Fibroblast of pulmonary artery (primary cell): ENCODE results near the gene FOXRED1.
"Not testable (repeated sequence)": the region's sequence is repeated elsewhere in the genome, so short reads cannot be mapped to it uniquely, and the experiment has no call there.

Experiments used
- DNase-seq: peaks from one replicate; pipeline ENCODE4 v3.0.0-alpha.2; 2010; ENCODE audit warnings: low read depth
- H3K4me3 ChIP-seq: replicated peaks from 2 replicates; pipeline ENCODE4 v1.5.1; 2011; ENCODE audit warnings: low read depth, mild to moderate bottlenecking, control low read depth, low read length, moderate library complexity
- CTCF ChIP-seq: IDR thresholded peaks from 2 replicates; pipeline ENCODE4 v1.5.1; 2011; ENCODE audit warnings: mild to moderate bottlenecking, control low read depth, low read length, inconsistent platforms; ENCODE audit errors: missing control alignments

Gene FOXRED1

GRCh38 chr11:126297004-126297403 is 28.1 kb downstream of the FOXRED1 start:
- DNase-seq = no peak
- no peak for TF ChIP-seq CTCF
- H3K4me3 ChIP-seq = no peak overlapping the region

- no peak for TF ChIP-seq CTCF
- peak within 1 kb of the TSS; percentile 89 for H3K4me3 ChIP-seq
- DNase-seq = peak; percentile 91
Observed at GRCh38 chr11:126303623-126304456, 34.9 kb downstream of the FOXRED1 start, which contains the start of gene DCPS. DCPS (plus strand) TSS chr11:126304060; CDS start chr11:126304081, 21 bp downstream.

- DNase-seq = no peak
- no peak for TF ChIP-seq CTCF
- H3K4me3 ChIP-seq = peak overlapping the region; percentile 89
Observed at GRCh38 chr11:126304457-126305075, 35.6 kb downstream of the FOXRED1 start.

- no peak for TF ChIP-seq CTCF
- no peak for DNase-seq
- no peak overlapping the region for H3K4me3 ChIP-seq
Observed at GRCh38 chr11:126305699-126306098, 36.7 kb downstream of the FOXRED1 start.

GRCh38 chr11:126307706-126308105 is 38.8 kb downstream of the FOXRED1 start:
- TF ChIP-seq CTCF = peak; percentile 59
- peak; percentile 73 for DNase-seq
- H3K4me3 ChIP-seq = no peak overlapping the region

- no peak overlapping the region for H3K4me3 ChIP-seq
- TF ChIP-seq CTCF = no peak
- DNase-seq = no peak
Observed at GRCh38 chr11:126308271-126308671, 39.3 kb downstream of the FOXRED1 start.

GRCh38 chr11:126308771-126309170 is 39.8 kb downstream of the FOXRED1 start:
- H3K4me3 ChIP-seq, DNase-seq: not testable (repeated sequence)
